GM19452 (cell line): Measurements from ENCODE around the gene PDGFB.

ENCODE experiments used
- ATAC-seq: cut with Tn5 transposase; IDR thresholded peaks from one replicate; pipeline ENCODE4 v1.9.1; 2021; ENCODE audit not compliant: unreplicated experiment

PDGFB gene

GRCh38 chr22:39277142-39277607 lies 32.4 kb upstream of the PDGFB start:
- ATAC-seq, result no peak

GRCh38 chr22:39276440-39277141 lies 31.8 kb upstream of the PDGFB start:
- no peak for ATAC-seq

GRCh38 chr22:39275814-39276439 lies 31.1 kb upstream of the PDGFB start:
- ATAC-seq, result no peak

- ATAC-seq, result no peak
These were observed 29.4 kb upstream of the PDGFB start for GRCh38 chr22:39273950-39274887.

- no peak for ATAC-seq
These were observed 26.0 kb upstream of the PDGFB start for GRCh38 chr22:39270792-39271191.

GRCh38 chr22:39270280-39270679 lies 25.5 kb upstream of the PDGFB start:
- ATAC-seq, result no peak

- ATAC-seq, result no peak
These were observed 24.5 kb upstream of the PDGFB start for GRCh38 chr22:39269095-39269790.

- no peak for ATAC-seq
These were observed 23.9 kb upstream of the PDGFB start for GRCh38 chr22:39268645-39269044.

GRCh38 chr22:39267974-39268373 lies 23.2 kb upstream of the PDGFB start:
- ATAC-seq, result no peak

GRCh38 chr22:39266398-39267030 lies 21.7 kb upstream of the PDGFB start:
- peak; percentile 80 for ATAC-seq

GRCh38 chr22:39265143-39265886 lies 20.5 kb upstream of the PDGFB start:
- ATAC-seq, result no peak

GRCh38 chr22:39264349-39265038 lies 19.7 kb upstream of the PDGFB start:
- no peak for ATAC-seq

- ATAC-seq, result no peak
These were observed 19.0 kb upstream of the PDGFB start for GRCh38 chr22:39263626-39264348.

GRCh38 chr22:39259666-39260065 lies 14.9 kb upstream of the PDGFB start:
- no peak for ATAC-seq

- ATAC-seq, result no peak
These were observed 13.2 kb upstream of the PDGFB start for GRCh38 chr22:39257901-39258475.

GRCh38 chr22:39256979-39257378 lies 12.2 kb upstream of the PDGFB start:
- no peak for ATAC-seq

- ATAC-seq, result no peak
These were observed 11.4 kb upstream of the PDGFB start for GRCh38 chr22:39256186-39256552.

- ATAC-seq, result no peak
These were observed 10.8 kb upstream of the PDGFB start for GRCh38 chr22:39255449-39256185.
